Neural cell (in vitro differentiated cells): Measurements from ENCODE around the gene ARHGEF17. TPM values are rescaled to one million over a fixed set of nuclear protein-coding genes. Genes with fewer than 3 reads are reported as not detected.

Experiments used
- H2AFZ ChIP-seq: fragments of 200-600, 300-800 bp; sonication (generic), shearing (Covaris generic); 2 replicates; pipeline ENCODE4 v1.6.0; 2014; ENCODE audit warnings: low read depth, mild to moderate bottlenecking, antibody characterized with exemption, low read length, moderate library complexity
- H3F3A ChIP-seq: fragments of 200-600 bp; shearing (Covaris generic); 2 replicates; pipeline ENCODE4 v1.6.1; 2016; ENCODE audit warnings: mild to moderate bottlenecking, moderate library complexity, mixed read lengths, antibody characterized with exemption, low read length; ENCODE audit not compliant: insufficient read depth, poor library complexity, severe bottlenecking
- H3K27ac ChIP-seq: fragments of 200-600, 300-800 bp; sonication (generic), shearing (Covaris generic); 2 replicates; pipeline ENCODE4 v1.5.1; 2014; ENCODE audit warnings: mild to moderate bottlenecking, low read length, moderate library complexity
- H3K27me3 ChIP-seq: fragments of 300-800, 200-600 bp; sonication (generic), shearing (Covaris generic); 2 replicates; pipeline ENCODE4 v1.6.0; 2014; ENCODE audit warnings: mild to moderate bottlenecking, low read depth, low read length, moderate library complexity; ENCODE audit not compliant: insufficient read depth
- H3K36me3 ChIP-seq: fragments of 300-800, 200-600 bp; sonication (generic), shearing (Covaris generic); 2 replicates; pipeline ENCODE4 v1.5.1; 2014; ENCODE audit warnings: mild to moderate bottlenecking, antibody characterized with exemption, low read length, moderate library complexity; ENCODE audit not compliant: insufficient read depth
- H3K4me2 ChIP-seq: fragments of 300-800, 200-600 bp; sonication (generic), shearing (Covaris generic); 2 replicates; pipeline ENCODE4 v1.6.0; 2014; ENCODE audit warnings: mild to moderate bottlenecking, low read length
- H3K4me3 ChIP-seq: fragments of 300-800, 200-600 bp; sonication (generic), shearing (Covaris generic); 2 replicates; pipeline ENCODE4 v1.5.1; 2014; ENCODE audit warnings: mild to moderate bottlenecking, low read length, moderate library complexity
- H3K79me2 ChIP-seq: fragments of 200-600 bp; shearing (Covaris generic); replicated peaks from 2 replicates; pipeline ENCODE4 v1.6.0; 2014; ENCODE audit warnings: mild to moderate bottlenecking, low read length, moderate library complexity; ENCODE audit not compliant: insufficient read depth
- H3K9ac ChIP-seq: fragments of 300-800, 200-600 bp; sonication (generic), shearing (Covaris generic); 2 replicates; pipeline ENCODE4 v1.6.1; 2016; ENCODE audit warnings: mild to moderate bottlenecking, low read length, mixed read lengths
- H3K9me2 ChIP-seq: fragments of 200-600 bp; shearing (Covaris generic); 2 replicates; pipeline ENCODE4 v1.6.1; 2016; ENCODE audit warnings: mild to moderate bottlenecking, low read length, mixed read lengths; ENCODE audit not compliant: insufficient read depth
- H3K9me3 ChIP-seq: fragments of 200-600, 300-800 bp; sonication (generic), shearing (Covaris generic); 2 replicates; pipeline ENCODE4 v1.6.1; 2016; ENCODE audit warnings: mild to moderate bottlenecking, mixed run types, low read length, moderate library complexity, mixed read lengths
- H4K20me1 ChIP-seq: fragments of 200-600 bp; shearing (Covaris generic); 2 replicates; pipeline ENCODE4 v1.6.1; 2016; ENCODE audit warnings: mild to moderate bottlenecking, mixed run types; ENCODE audit not compliant: insufficient read depth
- MXI1 ChIP-seq: fragments of 450-650 bp; conservative IDR thresholded peaks from 2 replicates; pipeline ENCODE4 v1.6.1; 2014; ENCODE audit warnings: antibody characterized with exemption, mild to moderate bottlenecking; ENCODE audit not compliant: poor library complexity, severe bottlenecking
- POLR2AphosphoS5 ChIP-seq: IDR thresholded peaks from 2 replicates; pipeline ENCODE4 v1.6.1; 2012
- RAD21 ChIP-seq: fragments of 450-650 bp; conservative IDR thresholded peaks from 2 replicates; pipeline ENCODE4 v1.6.1; 2014; ENCODE audit warnings: antibody characterized with exemption, mild to moderate bottlenecking, moderate library complexity
- SMC3 ChIP-seq: fragments of 450-650 bp; conservative IDR thresholded peaks from 2 replicates; pipeline ENCODE4 v1.6.1; 2014; ENCODE audit warnings: antibody characterized with exemption, mild to moderate bottlenecking, moderate library complexity; ENCODE audit not compliant: poor library complexity
- TAF1 ChIP-seq: IDR thresholded peaks from 2 replicates; pipeline ENCODE4 v1.6.1; 2012; ENCODE audit warnings: low read depth
- polyA plus RNA-seq: library from polyadenylated mRNA; depleted of rRNA; stranded (reverse); fragments of >200 nt; gene quantifications from 2 replicates; pipeline ENCODE4 v1.2.3, GENCODE V29; 2014
- TF ChIP-seq, protein P1 (sequence below): IDR thresholded peaks from 2 replicates; pipeline ENCODE4 v1.6.1; 2012; ENCODE audit warnings: borderline replicate concordance

Gene ARHGEF17
- polyA plus RNA-seq, 1 donor from 2014 or later, result 7.9 TPM

DNA sequence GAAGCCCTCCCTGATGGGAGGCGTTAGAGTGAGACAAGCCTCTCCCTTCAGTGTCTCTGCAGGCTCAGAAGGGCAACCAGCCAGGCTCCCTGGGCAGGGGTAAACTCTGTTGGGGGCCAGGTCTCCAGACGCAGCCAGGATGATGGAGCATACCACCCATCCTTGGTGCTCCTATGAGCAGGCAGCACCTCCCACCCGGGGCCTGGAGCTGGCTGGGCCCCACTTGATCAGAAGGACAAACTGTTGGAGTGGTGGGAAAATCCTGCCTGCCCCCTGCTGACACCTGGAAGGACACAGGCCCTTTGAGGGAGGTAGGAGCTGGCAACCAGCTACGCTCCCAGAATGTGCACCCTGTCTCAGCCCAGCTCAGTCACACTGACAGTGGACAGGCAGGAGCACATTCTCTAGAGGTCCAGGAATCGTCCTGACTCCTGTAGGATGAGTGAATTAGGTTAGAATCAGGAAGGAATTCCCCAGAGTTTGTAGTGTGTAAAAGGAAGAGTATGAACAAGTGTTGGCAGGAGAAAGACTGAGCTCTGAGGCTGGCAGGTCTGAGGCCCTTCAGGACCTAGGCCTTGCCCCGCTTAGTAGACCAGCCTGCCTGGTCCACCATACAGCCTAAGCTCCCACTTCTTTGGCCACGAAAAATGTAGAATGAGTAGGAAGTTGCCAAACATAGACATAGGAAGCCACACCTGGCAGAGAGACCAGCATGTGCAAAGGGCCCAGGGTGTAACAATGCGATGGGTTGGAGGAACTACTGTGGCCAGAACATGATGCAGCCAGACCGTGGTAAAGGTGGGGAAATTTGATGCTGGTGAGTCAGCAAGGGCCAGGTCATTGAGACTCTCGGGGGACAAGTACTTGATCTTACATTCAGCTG lies 19.1 kb downstream of the ARHGEF17 start:
- Histone ChIP-seq H3K27ac (no peak overlapping the region), H3K9me3 (no peaks in the 10 kb centered on the region), H3K4me3 (no peak overlapping the region), H3K27me3 (no peaks in the 10 kb centered on the region), H3K9me2 (no peaks in the 10 kb centered on the region), H4K20me1 (no peaks in the 10 kb centered on the region), H3K4me2 (no peak overlapping the region), H3K36me3 (no peaks in the 10 kb centered on the region), H3K79me2 (peaks cover 12% of the 10 kb centered on the region), H3F3A (no peaks in the 10 kb centered on the region), H2AFZ (no peak overlapping the region), H3K9ac (no peak overlapping the region)
- no peak for TF ChIP-seq RAD21
- TF ChIP-seq SMC3, result no peak
- TF ChIP-seq POLR2AphosphoS5, result no peak
- no peak for TF ChIP-seq MXI1
- TF ChIP-seq, protein P1, sequence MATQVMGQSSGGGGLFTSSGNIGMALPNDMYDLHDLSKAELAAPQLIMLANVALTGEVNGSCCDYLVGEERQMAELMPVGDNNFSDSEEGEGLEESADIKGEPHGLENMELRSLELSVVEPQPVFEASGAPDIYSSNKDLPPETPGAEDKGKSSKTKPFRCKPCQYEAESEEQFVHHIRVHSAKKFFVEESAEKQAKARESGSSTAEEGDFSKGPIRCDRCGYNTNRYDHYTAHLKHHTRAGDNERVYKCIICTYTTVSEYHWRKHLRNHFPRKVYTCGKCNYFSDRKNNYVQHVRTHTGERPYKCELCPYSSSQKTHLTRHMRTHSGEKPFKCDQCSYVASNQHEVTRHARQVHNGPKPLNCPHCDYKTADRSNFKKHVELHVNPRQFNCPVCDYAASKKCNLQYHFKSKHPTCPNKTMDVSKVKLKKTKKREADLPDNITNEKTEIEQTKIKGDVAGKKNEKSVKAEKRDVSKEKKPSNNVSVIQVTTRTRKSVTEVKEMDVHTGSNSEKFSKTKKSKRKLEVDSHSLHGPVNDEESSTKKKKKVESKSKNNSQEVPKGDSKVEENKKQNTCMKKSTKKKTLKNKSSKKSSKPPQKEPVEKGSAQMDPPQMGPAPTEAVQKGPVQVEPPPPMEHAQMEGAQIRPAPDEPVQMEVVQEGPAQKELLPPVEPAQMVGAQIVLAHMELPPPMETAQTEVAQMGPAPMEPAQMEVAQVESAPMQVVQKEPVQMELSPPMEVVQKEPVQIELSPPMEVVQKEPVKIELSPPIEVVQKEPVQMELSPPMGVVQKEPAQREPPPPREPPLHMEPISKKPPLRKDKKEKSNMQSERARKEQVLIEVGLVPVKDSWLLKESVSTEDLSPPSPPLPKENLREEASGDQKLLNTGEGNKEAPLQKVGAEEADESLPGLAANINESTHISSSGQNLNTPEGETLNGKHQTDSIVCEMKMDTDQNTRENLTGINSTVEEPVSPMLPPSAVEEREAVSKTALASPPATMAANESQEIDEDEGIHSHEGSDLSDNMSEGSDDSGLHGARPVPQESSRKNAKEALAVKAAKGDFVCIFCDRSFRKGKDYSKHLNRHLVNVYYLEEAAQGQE, result no peak
- TF ChIP-seq TAF1, result no peak

DNA sequence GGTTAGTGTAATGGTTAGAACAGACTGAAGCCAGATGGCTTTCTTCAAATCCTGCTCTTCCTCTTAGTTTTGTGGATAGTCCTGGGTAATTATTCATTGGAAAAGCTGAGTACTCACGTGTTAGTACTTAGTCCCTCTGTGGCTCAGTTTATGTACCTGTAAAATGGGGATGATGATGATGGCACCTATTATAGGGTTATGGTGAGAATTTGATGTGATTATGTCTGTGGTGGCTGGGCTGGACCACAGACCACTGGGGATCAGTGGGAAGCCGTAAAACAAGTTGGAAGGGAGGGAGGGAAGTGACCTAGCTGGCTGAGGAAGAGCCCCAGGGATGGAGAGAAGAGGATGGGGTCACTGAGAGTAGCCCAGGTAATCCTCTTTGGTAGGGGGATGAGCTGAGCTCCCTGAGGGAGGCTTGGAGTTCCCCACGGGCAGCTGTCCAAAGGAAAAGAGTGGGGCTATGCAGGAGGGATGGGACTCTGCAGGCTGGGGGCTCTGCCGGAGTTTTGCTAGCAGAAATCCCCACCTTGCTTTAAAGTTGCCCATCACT lies 19.8 kb downstream of the ARHGEF17 start:
- Histone ChIP-seq H3K9me2 (no peaks in the 10 kb centered on the region), H2AFZ (no peak overlapping the region), H3K27me3 (no peaks in the 10 kb centered on the region), H3K4me2 (no peak overlapping the region), H3K4me3 (no peak overlapping the region), H3F3A (no peaks in the 10 kb centered on the region), H3K9ac (no peak overlapping the region), H3K27ac (no peak overlapping the region), H4K20me1 (no peaks in the 10 kb centered on the region), H3K9me3 (no peaks in the 10 kb centered on the region), H3K36me3 (no peaks in the 10 kb centered on the region), H3K79me2 (peaks cover 10% of the 10 kb centered on the region)
- no peak for TF ChIP-seq POLR2AphosphoS5
- no peak for TF ChIP-seq RAD21
- TF ChIP-seq, protein P1, result no peak
